Heart right ventricle (tissue), 16 donors: Measurements from ENCODE around the gene TEAD1. TPM values are rescaled to one million over a fixed set of nuclear protein-coding genes. Genes with fewer than 3 reads are reported as not detected.
A peak's percentile ranks its signal among the peaks of the same experiment; 100 is the strongest.

Experiments used
- ATAC-seq, 8 donors: fragments of 200-7000 bp; cut with Tn5 transposase; one replicate each; pipeline ENCODE4 v1.9.1; 2020; ENCODE audit warnings: mild to moderate bottlenecking in 8 of 8, moderate library complexity in 8 of 8, moderate number of reproducible peaks in 1 of 8
- DNase-seq, 2 donors: peaks; one replicate each; pipeline ENCODE4 v3.0.0-alpha.2; 2020
- H3K27ac ChIP-seq, 10 donors: fragments of 200-600 bp; sonication (generic) in 2 of 10; one replicate each; pipeline versions ENCODE4 v1.5.0 to v1.8.0; 2020 to 2022; ENCODE audit warnings: mild to moderate bottlenecking in 3 of 10
- H3K27me3 ChIP-seq, 7 donors: fragments of 200-600 bp; one replicate each; pipeline ENCODE4 v1.8.0; 2021 to 2022; ENCODE audit warnings: mild to moderate bottlenecking in 2 of 7
- H3K36me3 ChIP-seq, 9 donors: fragments of 200-600 bp; sonication (generic) in 1 of 9; one replicate each; pipeline versions ENCODE4 v1.5.0 to v1.8.0; 2020 to 2022; ENCODE audit warnings: mild to moderate bottlenecking in 2 of 9
- H3K4me1 ChIP-seq, 9 donors: fragments of 200-600 bp; sonication (generic) in 1 of 9; one replicate each; pipeline versions ENCODE4 v1.5.0 to v1.8.0; 2020 to 2022; ENCODE audit warnings: mild to moderate bottlenecking in 4 of 9
- H3K4me3 ChIP-seq, 10 donors: fragments of 200-600 bp; sonication (generic) in 2 of 10; one replicate each; pipeline versions ENCODE4 v1.5.0 to v1.8.0; 2020 to 2022; ENCODE audit warnings: mild to moderate bottlenecking in 7 of 10, moderate library complexity in 2 of 10
- H3K9me3 ChIP-seq, 11 donors: fragments of 200-600 bp in 10 of 11; sonication (generic) in 2 of 11; one replicate each; pipeline versions ENCODE4 v1.5.0 to v1.8.0; 2013 to 2022; ENCODE audit warnings: mild to moderate bottlenecking in 2 of 11, control low read depth in 1 of 11, moderate library complexity in 1 of 11
- WGBS, 2 donors: extraction: QIAGEN DNeasy Blood & Tissue Kit; methylation state at CpG; one replicate each; pipeline ENCODE4 v1.1.7; 2013; ENCODE audit warnings: inconsistent platforms in 1 of 2; 5-methylcytosine and 5-hydroxymethylcytosine counted together
- intact Hi-C, 10 donors: fragments of 100-400 bp; cut with DNase I; formaldehyde crosslinking; loops; one replicate each; pipeline versions ENCODE4 v1.11.1 to v1.14.2; 2022
- polyA plus RNA-seq, 2 donors: library from polyadenylated mRNA; stranded (reverse); fragments of 200-250 nt; gene quantifications; one replicate each; pipeline ENCODE4 v1.2.3, GENCODE V29; 2013
- total RNA-seq, 10 donors: library from RNA; stranded (reverse); fragmentation: NEBNext Ultra II Directional in 3 of 10; extraction: Animal tissue kit (Norgen Biotek cat#: 25700) in 3 of 10; gene quantifications; one replicate each; pipeline versions ENCODE4 v1.2.1 to v1.2.4, GENCODE V29; 2021 to 2023
- TF ChIP-seq, protein P1 (sequence below), 9 donors: fragments of 200-600 bp; sonication (generic) in 2 of 9; IDR thresholded peaks; one replicate each; pipeline versions ENCODE4 v1.5.0 to v1.8.0; 2021 to 2022; ENCODE audit warnings: antibody characterized with exemption in 9 of 9, mild to moderate bottlenecking in 5 of 9, moderate library complexity in 1 of 9
- donor health status: Arrhythmogenic right ventricular cardiomyopathy.
- donor health status: ischemic (EF 13 %, LVEDD 7.1; RV severe dilation, severe dysfunction).
- donor health status: healthy with polysubstance abuse.
- donor health status: DM: no; HTN: yes; CAD: no.
- donor health status: DM: no; HTN: no; CAD: no.
- donor health status: ischemic (EF 25% LVEDD 6.9; RV normal size, moderate dysfunction).
- donor health status: ischemic (EF 25% LVEDD 5.7; RV mildly dilated, moderate dysfunction).
- donor health status: healthy.
- donor health status: DM: yes; HTN: yes; CAD: no.
- donor health status: Ischemic cardiomyopathy.
- donor health status: ischemic (EF 35%, LVEDD 5.7; RV mildly dilated, moderate dysfunction).
- donor health status: nonischemic (EF 11% LVEDD 7.7; RV severe dilation, severe dysfunction).
- donor health status: DM: yes; HTN: yes; CAD: no.
- donor health status: PGD.
- donor health status: ischemic (EF 29% LVEDD 5.4; RV normal size, mild dysfunction).
- donor health status: nonischemic (EF 23%, LVEDD 6.1; RV moderate dilation, normal function).

Gene TEAD1
- total and polyA plus RNA-seq, 12 donors, result 12.7 to 138 (median 116) TPM

DNA sequence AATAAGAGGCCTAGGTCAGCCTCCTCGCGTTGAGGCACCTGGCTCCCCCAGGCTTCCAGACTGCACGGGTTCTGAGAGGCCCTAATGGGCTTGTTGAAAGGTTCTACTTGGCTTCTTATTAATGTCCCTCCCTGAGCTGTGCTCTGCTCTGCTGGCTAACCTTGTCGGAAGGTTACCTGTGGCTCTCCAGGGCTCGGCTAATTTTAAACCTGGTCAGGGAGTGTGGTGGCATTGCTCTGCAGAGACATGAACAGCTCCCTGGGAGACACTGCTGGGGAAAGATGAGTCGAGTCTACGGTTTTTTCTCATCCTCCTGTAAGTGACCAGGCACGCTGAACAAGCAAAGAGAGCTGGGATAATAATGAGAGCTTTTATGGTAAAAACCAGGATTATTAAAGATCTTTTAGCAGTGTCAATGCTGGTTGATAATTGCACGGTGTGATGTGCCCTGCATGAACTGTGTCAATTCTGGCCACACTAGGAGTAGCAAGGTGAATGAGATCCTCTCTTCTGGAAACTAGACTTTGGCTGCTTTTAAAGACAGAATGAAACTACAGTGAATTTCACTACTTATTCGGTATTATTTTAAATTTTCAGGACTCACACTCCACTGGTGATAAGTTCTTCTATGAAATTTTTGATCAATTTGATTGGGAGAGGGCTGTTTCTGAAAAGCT, 70.7 kb downstream of the TEAD1 start:
- peak; percentile 29 to 60 for DNase-seq
- no peaks in the 10 kb centered on the region for H3K9me3 ChIP-seq
- TF ChIP-seq, protein P1, sequence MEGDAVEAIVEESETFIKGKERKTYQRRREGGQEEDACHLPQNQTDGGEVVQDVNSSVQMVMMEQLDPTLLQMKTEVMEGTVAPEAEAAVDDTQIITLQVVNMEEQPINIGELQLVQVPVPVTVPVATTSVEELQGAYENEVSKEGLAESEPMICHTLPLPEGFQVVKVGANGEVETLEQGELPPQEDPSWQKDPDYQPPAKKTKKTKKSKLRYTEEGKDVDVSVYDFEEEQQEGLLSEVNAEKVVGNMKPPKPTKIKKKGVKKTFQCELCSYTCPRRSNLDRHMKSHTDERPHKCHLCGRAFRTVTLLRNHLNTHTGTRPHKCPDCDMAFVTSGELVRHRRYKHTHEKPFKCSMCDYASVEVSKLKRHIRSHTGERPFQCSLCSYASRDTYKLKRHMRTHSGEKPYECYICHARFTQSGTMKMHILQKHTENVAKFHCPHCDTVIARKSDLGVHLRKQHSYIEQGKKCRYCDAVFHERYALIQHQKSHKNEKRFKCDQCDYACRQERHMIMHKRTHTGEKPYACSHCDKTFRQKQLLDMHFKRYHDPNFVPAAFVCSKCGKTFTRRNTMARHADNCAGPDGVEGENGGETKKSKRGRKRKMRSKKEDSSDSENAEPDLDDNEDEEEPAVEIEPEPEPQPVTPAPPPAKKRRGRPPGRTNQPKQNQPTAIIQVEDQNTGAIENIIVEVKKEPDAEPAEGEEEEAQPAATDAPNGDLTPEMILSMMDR (IDR thresholded peaks at IDR 0.05), result no peak
- 47 to 52% methylated on average over 10 of the region's 10 CpGs for WGBS, 2 donors
- peaks cover 7 to 61% (median 26%) of the 10 kb centered on the region in 9 donors for H3K4me1 ChIP-seq
- H3K27ac ChIP-seq, result peak overlapping the region; percentile 24 to 79 (median 67)
- no peaks in the 10 kb centered on the region for H3K36me3 ChIP-seq
- peak overlapping the region in 3 of 10 donors; percentile 2 to 15 (median 13) for H3K4me3 ChIP-seq
- intact Hi-C loops, result loop anchor here in 2 of 10 donors (5.0 to 10.0 kb wide), 2 partner anchors 50 to 58 kb away; no protein-coding TSS in a partner anchor
- peak; percentile 82 to 93 (median 87) for ATAC-seq
- H3K27me3 ChIP-seq, result no peaks in the 10 kb centered on the region

DNA sequence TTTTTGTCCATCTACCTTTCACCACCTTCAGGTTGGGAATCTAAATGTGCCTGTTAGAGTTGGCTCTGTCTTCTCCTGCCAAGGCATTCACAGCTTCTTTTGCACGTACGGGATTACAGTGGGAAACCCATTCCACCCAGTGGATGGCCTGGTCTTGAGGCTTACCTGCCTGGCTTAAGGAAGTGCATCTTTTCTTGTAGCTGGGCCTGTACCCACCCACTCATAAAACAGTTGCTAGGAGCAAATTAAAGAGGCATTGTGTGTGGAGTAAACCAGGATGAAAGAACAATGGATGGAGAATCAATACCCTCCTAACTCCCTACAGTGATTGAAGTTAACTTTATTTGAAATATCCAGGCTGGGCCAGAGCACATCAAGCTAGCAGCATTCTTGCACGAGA, 71.6 kb downstream of the TEAD1 start:
- H3K36me3 ChIP-seq, result no peaks in the 10 kb centered on the region
- DNase-seq (no peak), ATAC-seq (peak in 2 of 8 donors; percentile 35 to 37)
- peaks cover 7 to 64% (median 26%) of the 10 kb centered on the region in 9 donors for H3K4me1 ChIP-seq
- 56 to 59% methylated on average over 3 of the region's 3 CpGs for WGBS, 2 donors
- intact Hi-C loops, result loop anchor here in 2 of 10 donors (5.0 to 10.0 kb wide), 2 partner anchors 51 to 58 kb away; no protein-coding TSS in a partner anchor
- no peaks in the 10 kb centered on the region for H3K27me3 ChIP-seq
- peak overlapping the region in 1 of 10 donors; percentile 15 for H3K4me3 ChIP-seq
- TF ChIP-seq, protein P1 (IDR thresholded peaks at IDR 0.05), result no peak
- no peaks in the 10 kb centered on the region for H3K9me3 ChIP-seq
- peak overlapping the region in 9 of 10 donors; percentile 18 to 79 (median 55) for H3K27ac ChIP-seq

DNA sequence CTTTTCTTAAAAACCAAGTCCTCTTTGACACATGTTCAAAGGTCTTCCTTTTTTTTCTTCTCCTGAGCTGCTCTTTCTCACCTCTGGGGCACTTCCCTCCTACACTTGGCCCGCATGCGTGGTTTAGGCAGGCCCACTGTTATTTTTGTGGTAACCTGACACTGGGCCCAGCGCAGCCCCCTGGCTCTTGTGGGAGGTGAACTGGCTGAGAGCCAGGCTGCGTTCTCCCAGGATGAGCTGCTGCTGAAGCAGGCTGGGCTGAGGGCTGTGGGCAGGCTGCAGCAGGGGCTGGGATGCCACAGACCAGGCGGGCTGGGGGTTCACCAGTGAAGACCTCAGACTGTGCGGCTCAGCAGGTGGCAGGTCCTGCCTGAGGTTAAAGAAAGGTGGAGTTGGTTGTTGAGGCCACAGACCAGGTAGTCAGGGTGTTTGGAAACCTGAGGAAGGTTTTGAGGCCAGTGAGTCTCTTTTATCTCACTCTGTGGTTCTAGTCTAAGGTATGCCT, 72.4 kb downstream of the TEAD1 start:
- ATAC-seq, result peak; percentile 54 to 81 (median 76)

DNA sequence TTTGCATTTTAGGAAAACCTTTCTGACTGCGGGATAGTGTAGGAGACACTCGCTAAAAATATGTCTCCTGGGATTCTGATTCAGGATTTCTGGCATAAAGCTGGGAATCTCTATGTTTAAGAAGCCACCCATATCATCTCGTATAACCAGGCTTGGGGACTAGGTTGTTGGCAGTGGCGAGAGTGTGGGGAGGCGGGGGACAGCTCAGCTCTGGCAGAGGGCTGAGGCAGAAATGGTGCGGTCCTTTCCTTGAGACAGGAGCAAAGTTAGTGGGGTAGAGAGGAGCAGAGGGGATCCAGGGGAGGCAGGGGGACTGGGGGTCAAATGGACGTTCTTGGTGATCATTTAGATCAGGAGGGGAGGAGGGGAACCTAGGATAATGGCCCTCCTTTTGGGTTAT, 74.3 kb downstream of the TEAD1 start:
- H3K27me3 ChIP-seq, result no peaks in the 10 kb centered on the region
- intact Hi-C loops, result loop anchor here in 2 of 10 donors (5.0 to 10.0 kb wide), 2 partner anchors 54 to 61 kb away; no protein-coding TSS in a partner anchor
- no peak overlapping the region for H3K27ac ChIP-seq
- TF ChIP-seq, protein P1 (IDR thresholded peaks at IDR 0.05), result no peak
- H3K4me1 ChIP-seq, result peaks cover 7 to 62% (median 26%) of the 10 kb centered on the region in 9 donors
- DNase-seq (no peak), ATAC-seq (no peak)
- no peaks in the 10 kb centered on the region for H3K9me3 ChIP-seq
- no peak overlapping the region for H3K4me3 ChIP-seq
- WGBS, 2 donors, result 82 to 85% methylated on average over 7 of the region's 7 CpGs
- H3K36me3 ChIP-seq, result no peaks in the 10 kb centered on the region

More for the DNA sequence above, 72.4 kb downstream of the TEAD1 start:
- Histone ChIP-seq H3K4me1 (peaks cover 7 to 63% (median 26%) of the 10 kb centered on the region in 9 donors), H3K36me3 (no peaks in the 10 kb centered on the region), H3K27ac (peak overlapping the region in 9 of 10 donors; percentile 18 to 79 (median 55)), H3K27me3 (no peaks in the 10 kb centered on the region), H3K9me3 (no peaks in the 10 kb centered on the region), H3K4me3 (no peak overlapping the region)
- TF ChIP-seq, protein P1 (IDR thresholded peaks at IDR 0.05), result peak in 1 of 9 donors; percentile 8
- peak; percentile 70 to 77 for DNase-seq
- intact Hi-C loops, result loop anchor here in 2 of 10 donors (5.0 to 10.0 kb wide), 2 partner anchors 52 to 59 kb away; no protein-coding TSS in a partner anchor
- WGBS, 2 donors, result 31 to 52% methylated on average over 6 of the region's 6 CpGs
